Measurements from ENCODE around the gene STK32C. TPM values are rescaled to one million over a fixed set of nuclear protein-coding genes. Genes with fewer than 3 reads are reported as not detected.

The STK32C gene
- total and polyA plus RNA-seq, 10 of the 15 experiments (the other 5 are each of a cell fraction or from before 2014, with no cell fraction given) = 1.5 to 18.1 (median 6.4) TPM

- no peak overlapping the region for H3K27ac ChIP-seq (ENCODE audit: control insufficient read depth, insufficient read depth)
- in situ Hi-C loops (cut with MboI) (loop anchor here (10.0 kb wide), 1 partner anchor 434 kb away; the partner anchor contains the start of gene PPP2R2D), intact Hi-C loops (cut with micrococcal nuclease; ENCODE audit: unreplicated experiment) (no loop called here)
- no peaks in the 10 kb centered on the region for H3K9me3 ChIP-seq (replicated peaks; ENCODE audit: control insufficient read depth, insufficient read depth, low read length)
- no peak for TF ChIP-seq SMARCA5 (IDR thresholded peaks at IDR 0.05)
- H3K4me3 ChIP-seq = no peak overlapping the region
- FAIRE-seq (no peak), ATAC-seq (no peak), DNase-seq (ENCODE audit: low read depth, low spot score) (no peak)
- H3K9ac ChIP-seq (ENCODE audit: control insufficient read depth, insufficient read depth, low read length) = no peak overlapping the region
- H3K79me2 ChIP-seq (ENCODE audit: control insufficient read depth, insufficient read depth, low read length) = no peaks in the 10 kb centered on the region
- H3K4me1 ChIP-seq (ENCODE audit: control insufficient read depth, insufficient read depth, low read length) = peaks cover 7% of the 10 kb centered on the region
- WGBS (ENCODE audit: insufficient coverage, insufficient replicate concordance, low lambda C conversion rate, missing lambda C conversion rate) = 87% methylated on average over 11 of the region's 11 CpGs
- BruUV-seq (replicated peaks) = no TSS peak
- ChIA-PET CTCF (no interaction called here), POLR2A (no interaction called here), RAD21 (ENCODE audit: unreplicated experiment) (no interaction called here), SMC1A (ENCODE audit: uncharacterized antibody, unreplicated experiment) (no interaction called here)
- H2AFZ ChIP-seq (ENCODE audit: control insufficient read depth, low read depth, low read length) = no peak overlapping the region
- no peaks in the 10 kb centered on the region; a peak in 1 of 4 replicates for H3K36me3 ChIP-seq (ENCODE audit: control insufficient read depth in 2 of 2, insufficient read depth in 2 of 2, low read length in 1 of 2)
- H4K20me1 ChIP-seq (ENCODE audit: control insufficient read depth, insufficient read depth) = no peaks in the 10 kb centered on the region
- no peaks in the 10 kb centered on the region for H3K27me3 ChIP-seq (replicated peaks in 1 of 2; ENCODE audit: control insufficient read depth in 2 of 2, insufficient read depth in 2 of 2, low read length in 1 of 2)
- no peak overlapping the region for H3K4me2 ChIP-seq (ENCODE audit: control insufficient read depth, insufficient read depth)
These were observed 31.5 kb upstream of the STK32C start for GRCh38 chr10:132339276-132339675.

- TF ChIP-seq SMARCA5 (IDR thresholded peaks at IDR 0.05) (no peak), TAF1 (IDR thresholded peaks at IDR 0.05; ENCODE audit: borderline replicate concordance, low read depth, low read length) (no peak), WRNIP1 (IDR thresholded peaks at IDR 0.05; ENCODE audit: borderline replicate concordance, low read depth, low read length) (no peak), NKRF (conservative IDR thresholded peaks at IDR 0.05) (no peak), BACH1 (IDR thresholded peaks at IDR 0.05; ENCODE audit: borderline replicate concordance) (no peak), RAD21 (IDR thresholded peaks at IDR 0.05; ENCODE audit: insufficient read depth, low read depth, low read length) (no peak), IKZF2 (IDR thresholded peaks at IDR 0.05) (no peak), BRCA1 (IDR thresholded peaks at IDR 0.05; ENCODE audit: low read depth, low read length) (no peak), USF1 (IDR thresholded peaks at IDR 0.05; ENCODE audit: borderline replicate concordance, extremely low read length, insufficient read depth, low read depth, low read length) (no peak), TCF3 (IDR thresholded peaks at IDR 0.05; ENCODE audit: borderline replicate concordance, insufficient read depth, low read depth, low read length) (no peak), RCOR1 (conservative IDR thresholded peaks at IDR 0.05; ENCODE audit: low read depth, low read length) (no peak)
- ChIA-PET RAD21 (ENCODE audit: unreplicated experiment) (no interaction called here), CTCF (no interaction called here), SMC1A (ENCODE audit: uncharacterized antibody, unreplicated experiment) (no interaction called here), POLR2A (no interaction called here)
- no peak overlapping the region for H3K9ac ChIP-seq (ENCODE audit: control insufficient read depth, insufficient read depth, low read length)
- FAIRE-seq = no peak
- WGBS (ENCODE audit: insufficient coverage, insufficient replicate concordance, low lambda C conversion rate, missing lambda C conversion rate) = 90% methylated on average over 10 of the region's 10 CpGs
- no peak overlapping the region for H3K4me2 ChIP-seq (ENCODE audit: control insufficient read depth, insufficient read depth)
- H3K27me3 ChIP-seq (replicated peaks in 1 of 2; ENCODE audit: control insufficient read depth in 2 of 2, insufficient read depth in 2 of 2, low read length in 1 of 2) = no peaks in the 10 kb centered on the region
- H2AFZ ChIP-seq (ENCODE audit: control insufficient read depth, low read depth, low read length) = no peak overlapping the region
- H3K27ac ChIP-seq (ENCODE audit: control insufficient read depth, insufficient read depth) = no peak overlapping the region
- intact Hi-C loops (cut with micrococcal nuclease; ENCODE audit: unreplicated experiment) (no loop called here), in situ Hi-C loops (cut with MboI) (loop anchor here (10.0 kb wide), 1 partner anchor 434 kb away; the partner anchor contains the start of gene PPP2R2D)
- peaks cover 7% of the 10 kb centered on the region for H3K4me1 ChIP-seq (ENCODE audit: control insufficient read depth, insufficient read depth, low read length)
- no peaks in the 10 kb centered on the region; a peak in 1 of 4 replicates for H3K36me3 ChIP-seq (ENCODE audit: control insufficient read depth in 2 of 2, insufficient read depth in 2 of 2, low read length in 1 of 2)
- no TSS peak for BruUV-seq (replicated peaks)
- no peaks in the 10 kb centered on the region for H3K9me3 ChIP-seq (replicated peaks; ENCODE audit: control insufficient read depth, insufficient read depth, low read length)
- H4K20me1 ChIP-seq (ENCODE audit: control insufficient read depth, insufficient read depth) = no peaks in the 10 kb centered on the region
- H3K79me2 ChIP-seq (ENCODE audit: control insufficient read depth, insufficient read depth, low read length) = no peaks in the 10 kb centered on the region
- no peak overlapping the region for H3K4me3 ChIP-seq
- DNase-seq (ENCODE audit: low read depth, low spot score) = no peak
- ATAC-seq = no peak
These were observed 31.1 kb upstream of the STK32C start for GRCh38 chr10:132338876-132339275.

Data from GM12878 (cell line).